GM18511 (cell line): ENCODE results near the gene PREP.
"Not testable (repeated sequence)": the region's sequence is repeated elsewhere in the genome, so short reads cannot be mapped to it uniquely, and the experiment has no call there.

Experiments
- ATAC-seq: cut with Tn5 transposase; IDR thresholded peaks from one replicate; pipeline ENCODE4 v1.9.1; 2021; ENCODE audit warnings: mild to moderate bottlenecking, moderate library complexity; ENCODE audit not compliant: unreplicated experiment

Gene PREP

DNA sequence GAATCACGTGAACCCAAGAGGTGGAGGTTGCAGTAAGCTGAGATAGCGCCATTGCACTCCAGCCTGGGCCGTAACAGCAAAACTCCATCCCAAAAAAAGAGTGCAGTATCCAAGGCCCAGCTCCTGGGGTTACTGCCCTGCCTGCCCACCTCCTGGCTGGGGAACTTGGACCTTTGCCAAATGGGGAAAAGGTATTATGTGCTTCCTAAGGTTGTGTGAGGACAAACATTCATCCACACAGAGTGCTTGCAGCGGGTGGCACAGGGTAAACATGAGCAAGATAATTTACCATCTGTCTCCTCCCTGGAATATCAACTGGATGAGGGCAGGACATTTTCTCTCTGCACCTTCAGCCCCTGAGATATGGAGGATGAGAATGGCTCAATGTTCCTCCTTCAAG lies 128.2 kb downstream of the PREP start:
- ATAC-seq = no peak

DNA sequence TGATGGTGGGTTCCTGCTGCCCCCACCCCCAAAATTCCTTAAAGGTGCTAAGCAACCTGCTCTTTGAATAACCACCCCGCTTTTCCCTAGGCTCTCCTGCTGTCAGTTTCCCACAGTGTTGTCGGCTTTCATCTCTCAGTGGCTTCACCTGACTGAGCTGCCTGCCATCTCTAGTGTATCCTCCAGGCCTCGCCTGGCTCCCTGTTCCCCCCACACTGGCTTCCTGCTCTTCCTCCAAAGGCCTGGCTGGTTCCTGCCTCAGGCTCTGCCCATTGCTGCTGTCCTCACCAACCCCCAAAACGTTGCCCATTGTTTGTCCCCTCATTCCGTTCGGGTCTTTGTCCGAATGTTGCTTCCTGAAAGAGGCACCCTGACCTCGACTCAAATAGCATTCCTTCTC lies 129.3 kb downstream of the PREP start:
- ATAC-seq = no peak

DNA sequence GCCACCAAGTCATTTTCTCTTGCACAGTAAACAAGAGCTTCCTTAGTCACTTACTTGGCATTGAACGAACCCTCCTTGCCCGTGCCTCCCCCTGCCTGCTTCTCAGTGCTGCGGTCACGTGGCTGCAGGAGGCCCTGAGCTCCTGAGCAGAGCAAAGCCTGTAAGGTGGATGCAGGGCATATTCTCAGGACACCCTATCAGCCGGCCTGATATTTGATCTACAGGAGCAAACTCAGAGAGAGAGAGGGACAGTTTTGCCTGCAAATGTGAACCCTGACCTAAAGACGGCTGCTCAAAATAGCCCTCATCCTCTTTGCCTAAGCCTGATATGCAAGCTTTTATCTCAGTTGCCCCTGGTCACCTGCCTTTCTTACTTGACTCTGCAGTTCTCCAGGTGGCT lies 130.1 kb downstream of the PREP start:
- no peak for ATAC-seq

GRCh38 chr6:105270511-105270910 lies 132.4 kb downstream of the PREP start:
- no peak for ATAC-seq

DNA sequence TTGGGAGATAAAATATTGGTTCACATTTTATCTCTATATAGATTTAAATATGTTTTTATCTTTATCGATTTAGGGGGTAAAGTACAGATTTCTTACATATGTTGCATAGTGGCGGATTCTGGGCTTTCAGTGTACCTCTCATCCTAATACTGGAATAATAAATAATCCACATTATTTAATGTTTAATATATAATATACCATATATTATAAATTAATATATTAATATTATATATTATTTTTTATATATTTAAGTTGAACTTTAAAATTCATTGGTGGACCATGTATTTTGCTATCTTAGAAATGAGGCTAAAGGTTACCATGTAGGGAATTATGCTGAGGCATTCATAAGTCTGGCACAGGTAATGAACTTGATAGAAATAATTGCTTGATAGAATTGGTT lies 133.5 kb downstream of the PREP start:
- ATAC-seq = no peak

DNA sequence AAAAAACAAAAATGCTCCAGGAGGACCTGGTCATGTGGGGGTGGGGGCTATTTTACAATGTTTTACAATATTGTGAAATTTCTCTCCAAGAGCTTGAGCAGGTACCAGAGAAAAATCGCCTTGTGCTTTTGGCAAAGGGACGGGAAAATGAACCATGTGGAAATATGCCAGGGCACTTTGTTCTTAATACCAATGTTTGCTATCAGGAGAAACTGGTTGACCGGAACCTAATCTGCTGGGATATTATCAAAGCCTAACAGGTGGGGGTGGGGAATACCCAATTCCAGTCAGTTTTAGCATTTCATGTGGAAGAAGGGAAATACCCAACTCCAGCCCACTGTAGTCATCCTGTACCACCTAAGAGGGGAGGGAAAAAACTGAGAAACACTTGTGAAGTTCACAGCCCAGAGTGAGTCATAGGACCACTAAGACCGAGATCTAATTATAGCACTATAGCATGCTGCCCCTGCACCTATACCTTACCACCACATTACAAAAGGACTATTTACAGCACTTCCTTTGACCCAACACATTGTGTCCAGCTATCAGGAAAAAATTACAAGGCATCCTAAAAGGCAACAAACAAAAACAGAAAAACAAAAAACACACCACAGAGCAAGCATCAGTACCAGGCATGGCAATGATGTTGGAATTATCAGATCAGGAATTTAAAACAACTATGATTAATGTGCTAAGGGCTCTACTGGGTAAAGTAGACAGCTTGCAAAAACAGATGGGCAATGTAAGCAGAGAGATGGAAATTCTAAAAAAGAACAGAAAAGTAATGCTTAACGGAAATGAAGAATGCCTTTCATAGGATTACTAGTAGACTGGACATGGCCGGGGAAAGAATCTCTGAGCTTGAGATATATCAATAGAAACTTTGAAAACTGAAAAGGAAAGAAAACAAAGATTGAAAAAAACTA lies 138.9 kb downstream of the PREP start:
- peak; percentile 81 for ATAC-seq

DNA sequence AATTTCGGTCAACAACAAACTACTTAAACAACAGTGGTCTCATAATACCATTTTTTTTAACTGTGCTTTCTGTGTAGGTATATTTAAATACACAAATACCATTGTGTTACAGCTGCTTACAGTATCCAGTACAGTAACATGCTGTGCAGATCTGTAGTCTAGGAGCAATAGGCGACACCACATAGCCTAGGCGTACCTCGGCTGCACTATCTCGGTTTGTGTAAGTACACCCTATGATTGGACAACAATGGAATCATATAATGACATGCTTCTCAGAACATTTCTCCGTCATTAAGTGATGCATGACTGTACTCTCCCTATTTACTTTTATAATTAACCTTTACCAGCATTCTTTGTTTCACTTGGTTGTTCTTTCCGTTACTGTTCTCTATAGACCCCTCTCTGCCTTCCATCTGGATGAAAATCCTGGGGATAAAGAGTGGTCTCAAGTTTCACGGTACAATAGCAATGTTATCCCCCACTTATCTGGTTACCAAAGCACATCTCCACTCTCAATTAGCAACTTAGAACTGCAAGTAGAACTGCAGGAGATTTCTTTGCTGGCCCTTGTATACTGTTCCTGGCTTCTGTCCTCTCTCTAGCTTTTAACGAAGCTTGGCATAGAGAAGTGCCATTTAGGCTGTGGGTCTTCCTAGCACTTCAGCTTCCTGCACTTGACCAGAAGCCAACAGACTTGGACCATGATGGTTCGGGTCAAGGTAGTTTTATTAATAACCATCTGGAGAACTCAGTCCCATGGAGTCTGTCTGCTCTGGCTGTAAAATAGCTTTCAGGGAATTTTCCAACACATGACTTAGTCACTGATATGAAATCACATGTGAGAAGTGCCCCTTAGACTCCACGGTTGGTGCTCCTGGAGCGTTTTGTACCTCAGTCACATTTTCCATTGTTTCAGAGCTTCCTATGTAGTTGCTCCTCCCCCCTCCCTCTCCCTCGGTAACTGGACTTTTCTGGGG lies 142.7 kb downstream of the PREP start:
- ATAC-seq = no peak

DNA sequence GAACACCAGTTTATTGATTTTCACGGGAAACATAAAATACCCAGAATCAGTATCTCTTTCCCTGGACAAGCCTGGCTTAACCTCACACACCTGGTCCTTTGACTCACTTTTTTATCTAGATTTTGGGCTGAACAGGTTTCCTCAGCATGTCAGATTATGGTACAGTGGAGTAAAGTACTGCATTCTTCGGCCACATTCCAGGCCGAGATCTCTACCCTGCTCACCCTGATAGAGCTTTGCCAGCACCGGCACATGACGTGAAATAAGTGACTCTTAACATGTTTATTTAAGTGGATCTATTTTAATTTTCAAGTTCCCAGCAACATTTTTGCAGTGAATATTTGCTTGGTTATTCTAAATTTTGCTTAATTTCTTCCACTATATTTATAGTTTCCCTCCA lies 144.1 kb downstream of the PREP start:
- no peak for ATAC-seq

DNA sequence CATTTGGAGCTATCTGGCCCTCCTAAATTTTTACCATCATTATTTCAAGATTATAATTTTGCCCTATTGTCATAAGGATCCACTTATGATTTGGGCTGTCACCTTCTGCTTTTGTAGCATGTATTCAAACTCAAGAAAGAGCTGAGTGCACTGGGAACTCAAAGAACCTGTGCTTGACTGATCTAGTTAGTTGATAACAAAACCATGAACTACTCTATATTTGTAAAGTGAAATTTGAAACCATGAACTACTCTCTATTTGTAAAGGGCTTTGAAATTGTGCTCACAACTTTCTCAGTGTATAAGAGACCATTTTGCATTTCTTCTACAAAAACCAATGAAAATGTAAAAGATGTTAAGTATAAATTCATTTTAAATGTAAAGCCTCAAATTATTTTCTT lies 145.5 kb downstream of the PREP start:
- ATAC-seq = no peak

GRCh38 chr6:105256619-105257018 lies 146.3 kb downstream of the PREP start:
- no peak for ATAC-seq

DNA sequence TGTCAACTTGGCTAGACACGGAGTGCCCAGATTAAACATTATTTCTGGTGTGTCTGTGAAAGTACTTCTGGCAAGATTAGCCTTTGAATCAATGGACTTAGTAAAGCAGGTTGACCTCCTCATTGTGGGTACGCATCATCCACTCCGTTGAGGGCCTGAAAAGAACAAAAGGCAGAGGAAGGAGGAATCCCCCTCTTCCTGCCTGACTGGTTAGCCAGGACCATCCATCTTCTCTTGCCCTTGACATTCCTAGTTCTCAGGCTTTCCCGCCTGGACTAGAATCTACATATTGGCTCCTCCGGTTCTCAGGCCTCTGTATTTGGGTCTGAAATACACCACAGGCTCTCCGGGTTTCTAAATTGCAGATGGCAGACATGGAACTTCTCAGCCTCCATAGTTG lies 149.1 kb downstream of the PREP start:
- no peak for ATAC-seq

- no peak for ATAC-seq
These were observed 151.2 kb downstream of the PREP start for GRCh38 chr6:105251689-105252088.

DNA sequence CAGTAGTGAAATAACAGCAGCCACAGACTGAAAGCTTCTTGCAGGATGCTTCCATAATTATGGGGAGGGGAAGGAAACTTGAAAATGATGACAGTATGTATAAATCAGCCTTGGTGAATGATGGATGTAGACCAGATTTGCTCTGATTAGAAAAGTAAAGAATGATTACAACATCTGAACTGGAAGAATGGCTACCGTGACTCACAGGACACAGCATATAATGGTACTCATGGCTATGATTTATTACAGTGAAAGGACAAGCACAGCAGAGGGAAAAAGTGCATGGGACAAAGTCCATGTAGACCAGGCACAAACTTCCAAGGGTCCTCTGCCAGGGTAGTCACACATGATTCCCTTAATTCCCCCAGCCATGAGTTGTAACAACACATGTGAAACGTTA lies 152.3 kb downstream of the PREP start:
- ATAC-seq = no peak

- ATAC-seq = no peak
These were observed 159.4 kb downstream of the PREP start for GRCh38 chr6:105243487-105243886.

DNA sequence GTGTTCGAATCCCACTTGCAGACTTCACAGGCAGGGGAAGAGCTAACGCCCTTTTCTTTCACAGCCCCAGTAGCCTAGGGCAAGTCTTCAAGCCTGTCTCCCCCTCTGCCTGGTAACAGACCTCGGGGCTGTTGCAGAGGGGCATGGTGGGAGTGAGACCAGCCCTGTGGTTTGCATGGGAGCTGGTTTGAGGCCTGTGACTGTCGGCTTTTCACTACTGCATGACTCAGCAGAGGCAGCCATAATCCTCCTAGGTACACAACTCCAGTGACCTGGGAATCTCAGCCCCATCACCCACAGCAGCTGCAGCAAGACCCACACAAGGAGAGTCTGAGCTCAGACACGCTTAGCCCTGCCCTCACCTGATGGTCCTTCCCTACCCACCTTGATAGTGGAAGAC lies 167.7 kb downstream of the PREP start:
- ATAC-seq = no peak

- ATAC-seq = not testable (repeated sequence)
These were observed 171.1 kb downstream of the PREP start for GRCh38 chr6:105231771-105232170.
